Retinal pigment epithelial cell (primary cell): ENCODE data around the gene AMZ1.
"Not testable (repeated sequence)": the region's sequence is repeated elsewhere in the genome, so short reads cannot be mapped to it uniquely, and the experiment has no call there.

Experiments
- DNase-seq: peaks from one replicate; pipeline ENCODE4 v3.0.0-alpha.2; 2010; ENCODE audit warnings: low read depth
- H3K4me3 ChIP-seq: 2 replicates; pipeline ENCODE4 v1.5.1; 2011; ENCODE audit warnings: mild to moderate bottlenecking, low read length, control low read depth, moderate library complexity
- CTCF ChIP-seq: conservative IDR thresholded peaks from 2 replicates; pipeline ENCODE4 v1.5.1; 2011; ENCODE audit warnings: low read depth, low read length, control low read depth, inconsistent platforms

Gene AMZ1

DNA sequence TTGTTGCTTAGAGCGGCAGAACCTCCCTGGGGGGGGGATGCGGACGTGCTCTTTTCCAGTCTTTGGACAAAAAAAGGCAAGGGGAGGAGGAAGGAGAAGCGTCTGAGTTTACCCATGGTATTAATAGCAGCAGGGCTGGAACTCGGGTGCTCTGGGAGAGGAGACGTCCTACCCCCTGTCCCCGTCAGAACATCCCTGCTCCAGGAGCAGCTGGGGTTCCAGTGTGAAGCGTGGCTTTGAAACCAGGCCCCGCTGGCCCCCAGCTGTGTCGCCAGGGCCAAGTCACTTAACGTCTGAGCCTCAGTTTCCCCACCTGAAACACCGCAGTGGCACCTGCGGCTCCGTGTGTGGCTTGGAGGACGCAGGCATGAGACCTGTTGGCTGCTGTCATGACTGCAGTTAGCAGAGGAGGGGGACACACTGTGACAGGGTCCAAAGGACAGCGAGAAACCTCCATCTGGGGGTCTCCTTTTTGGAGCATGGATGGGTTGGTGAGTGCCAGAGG, 1.4 kb downstream of the AMZ1 start:
- TF ChIP-seq CTCF, result no peak
- DNase-seq, result no peak
- H3K4me3 ChIP-seq, result no peak overlapping the region

GRCh38 chr7:2689951-2690705, 2.1 kb downstream of the AMZ1 start:
- DNase-seq, result no peak
- no peak for TF ChIP-seq CTCF
- no peak overlapping the region for H3K4me3 ChIP-seq

- DNase-seq, result no peak
- no peak for TF ChIP-seq CTCF
- H3K4me3 ChIP-seq, result no peak overlapping the region
These were observed 3.2 kb downstream of the AMZ1 start for GRCh38 chr7:2691011-2691707.

GRCh38 chr7:2691932-2692439, 4.0 kb downstream of the AMZ1 start:
- H3K4me3 ChIP-seq, DNase-seq: not testable (repeated sequence)

DNA sequence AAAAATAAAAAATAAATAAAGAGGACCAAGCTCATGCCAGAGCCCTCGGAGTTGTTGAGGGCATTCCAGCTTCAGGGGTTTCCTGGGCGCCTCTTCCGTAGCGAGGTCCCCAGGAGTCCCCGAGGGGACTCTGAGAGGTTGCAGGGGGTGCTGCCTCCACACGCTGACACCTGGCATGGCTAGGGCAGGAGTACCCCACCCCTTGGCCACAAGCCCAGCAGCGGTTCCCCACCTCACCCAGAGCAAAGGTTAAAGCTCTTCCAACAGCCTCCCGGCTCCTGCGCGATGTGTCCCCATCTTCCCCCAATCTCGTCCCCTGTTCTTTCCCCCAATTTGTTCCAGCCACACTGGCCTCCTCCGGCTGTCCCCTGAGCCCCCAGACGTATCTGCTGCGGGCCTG, 4.5 kb downstream of the AMZ1 start:
- DNase-seq, result no peak
- H3K4me3 ChIP-seq, result no peak overlapping the region
- no peak for TF ChIP-seq CTCF

DNA sequence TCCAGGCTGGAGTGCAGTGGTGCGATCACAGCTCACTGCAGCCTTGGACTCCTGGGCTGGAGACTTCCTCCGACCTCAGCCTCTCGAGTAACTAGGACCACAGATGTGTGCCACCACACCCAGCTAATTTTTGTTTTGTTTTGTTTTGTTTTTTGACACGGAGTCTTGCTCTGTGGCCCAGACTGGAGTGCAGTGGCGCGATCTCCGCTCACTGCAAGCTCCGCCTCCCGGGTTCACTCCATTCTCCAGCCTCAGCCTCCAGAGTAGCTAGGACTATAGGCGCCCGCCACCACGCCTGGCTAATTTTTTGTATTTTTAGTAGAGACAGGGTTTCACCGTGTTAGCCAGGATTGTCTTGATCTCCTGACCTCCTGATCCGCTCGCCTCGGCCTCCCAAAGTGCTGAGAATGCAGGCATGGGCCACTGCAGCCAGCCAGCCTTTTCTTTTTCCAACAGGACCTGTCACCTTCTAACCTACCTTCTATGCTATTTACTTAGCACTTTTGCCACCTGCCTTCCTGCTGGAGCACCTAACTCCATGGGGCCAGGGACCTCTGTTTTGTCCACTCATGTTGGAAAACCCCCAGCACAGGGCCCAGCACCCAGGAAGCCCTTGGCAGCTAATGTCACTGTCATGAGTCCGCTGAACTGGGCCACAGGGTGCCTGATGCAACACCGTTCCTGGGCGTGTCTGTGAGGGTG, 5.6 kb downstream of the AMZ1 start:
- DNase-seq, H3K4me3 ChIP-seq: not testable (repeated sequence)

GRCh38 chr7:2694122-2694436, 6.1 kb downstream of the AMZ1 start:
- not testable (repeated sequence) for H3K4me3 ChIP-seq, DNase-seq

- no peak overlapping the region for H3K4me3 ChIP-seq
- no peak for TF ChIP-seq CTCF
- no peak for DNase-seq
These were observed 10.7 kb downstream of the AMZ1 start for GRCh38 chr7:2698581-2699288.
